DND-41 (cell line): Measurements from ENCODE around the gene RAD51B.
"Not testable (repeated sequence)": the region's sequence is repeated elsewhere in the genome, so short reads cannot be mapped to it uniquely, and the experiment has no call there.

Source experiments
- ATAC-seq: fragments of 200-7000 bp; cut with Tn5 transposase; 3 replicates; pipeline ENCODE4 v1.9.1; 2021; ENCODE audit warnings: low read depth; ENCODE audit not compliant: insufficient read depth
- DNase-seq: peaks from one replicate; pipeline ENCODE4 v3.0.0-alpha.2; 2020
- H2AFZ ChIP-seq: 2 replicates; pipeline ENCODE4 v1.6.0; 2012; ENCODE audit warnings: low read depth, low read length
- H3K27ac ChIP-seq: 2 replicates; pipeline ENCODE4 v1.5.1; 2012; ENCODE audit warnings: low read length, inconsistent platforms
- H3K27me3 ChIP-seq: fragments of 200-600 bp; sonication (generic); 2 replicates; pipeline ENCODE4 v1.6.0; 2012; ENCODE audit warnings: low read length, mild to moderate bottlenecking, inconsistent platforms; ENCODE audit not compliant: insufficient read depth, poor library complexity
- H3K36me3 ChIP-seq: 2 replicates; pipeline ENCODE4 v1.5.1; 2012; ENCODE audit warnings: low read length, inconsistent platforms; ENCODE audit not compliant: insufficient read depth
- H3K4me1 ChIP-seq: 2 replicates; pipeline ENCODE4 v1.5.1; 2012; ENCODE audit warnings: mild to moderate bottlenecking, low read length; ENCODE audit not compliant: insufficient read depth
- H3K4me2 ChIP-seq: 2 replicates; pipeline ENCODE4 v1.6.0; 2012; ENCODE audit warnings: mild to moderate bottlenecking, moderate library complexity, low read length, inconsistent platforms; ENCODE audit not compliant: insufficient read depth
- H3K4me3 ChIP-seq, 2 experiments: fragments of 200-600 bp in 1 of 2; shearing (Covaris generic) in 1 of 2; 2 replicates each; pipeline ENCODE4 v1.5.1; 2012 to 2016; ENCODE audit warnings: inconsistent platforms in 2 of 2, low read length in 2 of 2, mild to moderate bottlenecking in 2 of 2, low read depth in 1 of 2, moderate library complexity in 1 of 2
- H3K79me2 ChIP-seq: 2 replicates; pipeline ENCODE4 v1.6.0; 2012; ENCODE audit warnings: low read length, inconsistent platforms; ENCODE audit not compliant: insufficient read depth
- H3K9ac ChIP-seq: 2 replicates; pipeline ENCODE4 v1.6.0; 2012; ENCODE audit warnings: low read depth, mild to moderate bottlenecking, inconsistent platforms, low read length, moderate library complexity
- H3K9me3 ChIP-seq: 2 replicates; pipeline ENCODE4 v1.5.1; 2012; ENCODE audit warnings: low read length, moderate library complexity, mild to moderate bottlenecking, inconsistent platforms; ENCODE audit not compliant: insufficient read depth, severe bottlenecking
- H4K20me1 ChIP-seq: 2 replicates; pipeline ENCODE4 v1.6.0; 2012; ENCODE audit warnings: low read length; ENCODE audit not compliant: insufficient read depth
- EZH2 ChIP-seq: IDR thresholded peaks from 3 replicates; pipeline ENCODE4 v1.6.1; 2012; ENCODE audit warnings: borderline replicate concordance, low read depth, mild to moderate bottlenecking, moderate library complexity, low read length, inconsistent platforms; ENCODE audit not compliant: severe bottlenecking
- TF ChIP-seq, protein P1 (sequence below): IDR thresholded peaks from 2 replicates; pipeline ENCODE4 v1.5.1; 2012; ENCODE audit warnings: borderline replicate concordance, low read length, moderate library complexity, mild to moderate bottlenecking; ENCODE audit not compliant: poor library complexity, severe bottlenecking; ENCODE audit errors: extremely low read depth

The RAD51B gene

DNA sequence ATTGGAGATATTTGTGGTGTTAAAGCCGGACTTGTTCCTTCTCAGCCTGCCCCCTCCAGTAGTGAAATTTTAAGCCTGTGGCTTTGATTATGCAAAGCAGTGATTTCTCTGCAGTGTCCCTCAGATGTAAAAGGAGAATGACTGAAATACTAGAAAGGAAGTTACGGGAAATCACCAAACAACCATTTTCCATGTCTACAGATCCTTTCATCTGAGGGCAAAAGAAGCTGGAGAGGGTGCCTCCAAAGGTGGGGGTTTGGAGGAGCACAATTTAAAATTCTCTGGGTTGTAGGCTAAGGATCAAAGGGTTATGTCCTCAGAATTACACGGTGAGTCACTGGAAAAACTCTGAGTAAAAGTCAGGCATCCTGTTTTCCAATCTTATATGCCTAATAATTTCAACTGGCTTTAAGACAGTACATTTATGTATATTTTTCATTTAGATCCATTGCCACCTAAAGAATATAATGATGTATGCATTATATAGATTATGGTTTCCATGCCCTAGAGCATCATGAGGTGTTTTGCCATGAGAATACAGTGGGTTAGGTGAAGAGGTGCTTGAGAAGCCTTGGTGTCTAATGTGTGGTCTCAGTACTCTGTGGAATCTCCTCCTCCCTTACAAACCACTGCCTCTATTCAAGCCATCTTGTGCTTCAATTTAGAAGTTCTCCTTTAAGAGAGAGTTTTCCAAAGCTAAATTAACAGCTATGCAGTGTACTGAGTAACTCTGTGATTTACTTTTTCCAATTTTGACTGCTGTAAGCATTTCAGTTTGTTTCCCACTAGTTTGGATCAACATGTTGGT is 362.1 kb downstream of the RAD51B start:
- no peak overlapping the region for H3K9ac ChIP-seq
- DNase-seq = no peak

DNA sequence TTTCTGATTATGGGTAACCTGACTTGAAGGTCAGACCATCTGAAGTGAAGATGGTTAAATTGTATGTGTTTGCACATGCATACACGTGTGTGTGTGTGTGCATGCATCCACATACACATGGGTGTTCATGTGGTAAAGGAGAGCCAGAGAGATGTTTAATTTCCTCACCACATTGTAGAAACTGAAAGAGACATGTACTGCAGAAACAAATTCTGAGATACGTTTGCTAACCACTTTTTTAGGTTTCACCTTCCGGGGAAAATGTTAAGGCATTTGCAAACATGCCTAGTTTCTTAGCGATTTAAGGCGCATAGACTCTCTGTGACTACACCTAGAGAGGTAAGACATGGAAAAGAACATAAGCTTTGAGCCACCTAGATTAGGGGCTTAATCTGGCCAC is 362.9 kb downstream of the RAD51B start:
- no peaks in the 10 kb centered on the region for H3K79me2 ChIP-seq
- no peaks in the 10 kb centered on the region for H3K36me3 ChIP-seq
- no peak overlapping the region for H3K4me3 ChIP-seq
- no peak overlapping the region for H3K27ac ChIP-seq
- H3K9me3 ChIP-seq = no peaks in the 10 kb centered on the region
- H3K27me3 ChIP-seq = no peaks in the 10 kb centered on the region
- H4K20me1 ChIP-seq = no peaks in the 10 kb centered on the region
- H3K4me2 ChIP-seq = no peak overlapping the region
- H3K4me1 ChIP-seq = no peaks in the 10 kb centered on the region
- ATAC-seq = no peak
- no peak for DNase-seq
- H2AFZ ChIP-seq = no peak overlapping the region
- no peak overlapping the region for H3K9ac ChIP-seq
- TF ChIP-seq EZH2 = no peak
- TF ChIP-seq, protein P1, sequence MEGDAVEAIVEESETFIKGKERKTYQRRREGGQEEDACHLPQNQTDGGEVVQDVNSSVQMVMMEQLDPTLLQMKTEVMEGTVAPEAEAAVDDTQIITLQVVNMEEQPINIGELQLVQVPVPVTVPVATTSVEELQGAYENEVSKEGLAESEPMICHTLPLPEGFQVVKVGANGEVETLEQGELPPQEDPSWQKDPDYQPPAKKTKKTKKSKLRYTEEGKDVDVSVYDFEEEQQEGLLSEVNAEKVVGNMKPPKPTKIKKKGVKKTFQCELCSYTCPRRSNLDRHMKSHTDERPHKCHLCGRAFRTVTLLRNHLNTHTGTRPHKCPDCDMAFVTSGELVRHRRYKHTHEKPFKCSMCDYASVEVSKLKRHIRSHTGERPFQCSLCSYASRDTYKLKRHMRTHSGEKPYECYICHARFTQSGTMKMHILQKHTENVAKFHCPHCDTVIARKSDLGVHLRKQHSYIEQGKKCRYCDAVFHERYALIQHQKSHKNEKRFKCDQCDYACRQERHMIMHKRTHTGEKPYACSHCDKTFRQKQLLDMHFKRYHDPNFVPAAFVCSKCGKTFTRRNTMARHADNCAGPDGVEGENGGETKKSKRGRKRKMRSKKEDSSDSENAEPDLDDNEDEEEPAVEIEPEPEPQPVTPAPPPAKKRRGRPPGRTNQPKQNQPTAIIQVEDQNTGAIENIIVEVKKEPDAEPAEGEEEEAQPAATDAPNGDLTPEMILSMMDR = no peak

More for the DNA sequence above, 362.1 kb downstream of the RAD51B start:
- H3K4me2 ChIP-seq = no peak overlapping the region
- no peaks in the 10 kb centered on the region for H3K9me3 ChIP-seq
- no peaks in the 10 kb centered on the region for H3K79me2 ChIP-seq
- no peak for TF ChIP-seq EZH2
- TF ChIP-seq, protein P1 = no peak
- H3K4me3 ChIP-seq = no peak overlapping the region
- H3K36me3 ChIP-seq = no peaks in the 10 kb centered on the region
- no peak for ATAC-seq
- H2AFZ ChIP-seq = no peak overlapping the region
- H4K20me1 ChIP-seq = no peaks in the 10 kb centered on the region
- H3K27ac ChIP-seq = no peak overlapping the region
- H3K4me1 ChIP-seq = no peaks in the 10 kb centered on the region
- H3K27me3 ChIP-seq = no peaks in the 10 kb centered on the region

DNA sequence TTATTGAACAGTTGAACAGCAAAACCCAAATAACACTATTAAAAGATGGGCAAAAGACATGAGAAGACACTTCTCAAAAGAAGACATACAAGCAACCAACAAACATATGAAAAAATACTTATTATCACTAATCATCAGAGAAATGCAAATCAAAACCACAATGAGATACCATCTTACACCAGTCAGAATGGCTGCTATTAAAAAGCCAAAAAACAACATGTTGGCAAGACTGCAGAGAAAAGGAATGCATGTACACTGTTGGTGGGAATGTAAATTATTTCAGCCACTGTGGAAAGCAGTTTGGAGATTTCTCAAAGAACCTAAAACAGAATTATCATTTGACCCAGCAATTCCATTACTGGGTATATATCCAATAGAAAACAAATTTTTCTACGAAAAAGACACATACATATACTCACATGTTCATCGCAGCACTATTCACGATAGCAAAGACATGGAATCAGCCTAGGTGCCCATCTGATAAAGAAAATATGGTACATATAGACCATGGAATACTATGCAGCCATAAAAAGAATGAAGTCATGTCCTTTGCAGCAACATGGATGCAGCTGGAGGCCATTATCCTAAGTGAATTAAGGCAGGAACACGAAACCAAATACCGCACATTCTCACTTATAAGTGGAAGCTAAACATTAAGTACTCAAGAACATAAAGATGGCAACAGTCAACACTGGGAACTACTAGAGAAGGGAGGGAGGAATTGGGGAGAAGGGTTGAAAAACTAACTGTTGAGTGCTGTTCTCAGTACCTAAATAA is 367.1 kb downstream of the RAD51B start:
- not testable (repeated sequence) for H3K9ac ChIP-seq, DNase-seq, H2AFZ ChIP-seq, H3K4me1 ChIP-seq, H3K79me2 ChIP-seq, H3K4me3 ChIP-seq, H3K27me3 ChIP-seq, H4K20me1 ChIP-seq, H3K27ac ChIP-seq, H3K9me3 ChIP-seq, ATAC-seq, H3K36me3 ChIP-seq, H3K4me2 ChIP-seq

DNA sequence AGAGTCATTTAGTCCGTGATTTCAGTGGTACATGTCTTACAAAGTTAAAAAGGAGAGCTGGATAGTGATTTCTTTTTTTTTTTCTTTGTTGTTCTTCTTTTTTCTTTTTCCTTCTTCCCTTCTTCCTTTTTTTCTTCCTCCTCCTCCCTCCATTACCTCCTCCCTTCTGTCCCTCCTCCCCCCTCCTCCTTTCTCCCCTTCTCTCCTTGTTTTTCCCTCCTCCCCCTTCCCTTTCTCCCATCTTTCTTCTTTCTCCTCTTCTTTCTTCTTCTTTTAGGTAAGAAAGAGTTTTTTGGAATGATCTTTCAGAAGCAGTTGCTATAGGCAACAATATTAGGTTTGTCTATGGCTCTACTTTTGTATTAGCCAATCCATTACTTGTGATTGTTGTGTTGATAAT is 368.6 kb downstream of the RAD51B start:
- Histone ChIP-seq H3K4me2 (no peak overlapping the region), H3K9ac (no peak overlapping the region), H3K27ac (no peak overlapping the region), H3K79me2 (no peaks in the 10 kb centered on the region), H3K27me3 (no peaks in the 10 kb centered on the region), H3K4me3 (no peak overlapping the region), H3K4me1 (no peaks in the 10 kb centered on the region), H3K36me3 (no peaks in the 10 kb centered on the region), H3K9me3 (no peaks in the 10 kb centered on the region), H4K20me1 (no peaks in the 10 kb centered on the region), H2AFZ (no peak overlapping the region)
- TF ChIP-seq EZH2 = no peak
- TF ChIP-seq, protein P1 = no peak
- ATAC-seq = no peak
- no peak for DNase-seq
